Frontal cortex (tissue), 4 donors: Measurements from ENCODE around the gene TRIM61. TPM values are rescaled to one million over a fixed set of nuclear protein-coding genes. Genes with fewer than 3 reads are reported as not detected.
A peak's percentile ranks its signal among the peaks of the same experiment; 100 is the strongest.
"Not testable (repeated sequence)": the region's sequence is repeated elsewhere in the genome, so short reads cannot be mapped to it uniquely, and the experiment has no call there.

Experiments
- DNase-seq, 2 donors: peaks; one replicate each; pipeline ENCODE4 v3.0.0; 2012; ENCODE audit warnings: low spot score in 2 of 2
- FAIRE-seq: peaks from 2 replicates; lab custom pipeline; 2012; peaks lifted over from hg19 to GRCh38; lab: Jason Lieb, UNC
- total RNA-seq: library from RNA; depleted of rRNA; stranded (reverse); fragments of >200 nt; gene quantifications from one replicate; pipeline ENCODE4 v1.2.3, GENCODE V29; 2014
- donor health status: control.
- donor health status: control.
- donor health status: control.

TRIM61 gene
- total RNA-seq, 1 donor from 2014 or later: 1.6 TPM

DNA sequence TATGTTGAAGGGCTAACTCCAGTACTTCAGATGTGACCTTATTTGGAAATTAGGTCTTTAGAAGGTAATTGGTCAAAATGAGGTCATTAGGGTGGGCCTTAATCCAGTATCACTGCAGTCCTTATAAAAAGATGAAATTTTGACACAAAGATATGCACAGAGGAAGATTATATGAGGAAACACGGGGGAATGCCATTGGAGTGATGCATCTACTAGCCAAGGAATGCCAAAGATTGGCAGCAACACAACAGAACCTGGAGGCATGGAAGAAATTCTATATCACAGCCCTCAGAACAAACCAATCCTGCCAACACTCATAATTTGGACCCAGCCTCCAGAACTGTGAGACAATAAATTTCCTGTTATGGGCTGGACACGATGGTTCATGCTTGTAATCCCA lies 17.6 kb downstream of the TRIM61 start:
- DNase-seq (no peak), FAIRE-seq (no peak)

- not testable (repeated sequence) for DNase-seq, FAIRE-seq
Measured at GRCh38 chr4:164959421-164959820, 18.0 kb downstream of the TRIM61 start.

- DNase-seq (peak; percentile 44 to 63), FAIRE-seq (no peak)
Measured at GRCh38 chr4:164956766-164957643, 20.5 kb downstream of the TRIM61 start.

DNA sequence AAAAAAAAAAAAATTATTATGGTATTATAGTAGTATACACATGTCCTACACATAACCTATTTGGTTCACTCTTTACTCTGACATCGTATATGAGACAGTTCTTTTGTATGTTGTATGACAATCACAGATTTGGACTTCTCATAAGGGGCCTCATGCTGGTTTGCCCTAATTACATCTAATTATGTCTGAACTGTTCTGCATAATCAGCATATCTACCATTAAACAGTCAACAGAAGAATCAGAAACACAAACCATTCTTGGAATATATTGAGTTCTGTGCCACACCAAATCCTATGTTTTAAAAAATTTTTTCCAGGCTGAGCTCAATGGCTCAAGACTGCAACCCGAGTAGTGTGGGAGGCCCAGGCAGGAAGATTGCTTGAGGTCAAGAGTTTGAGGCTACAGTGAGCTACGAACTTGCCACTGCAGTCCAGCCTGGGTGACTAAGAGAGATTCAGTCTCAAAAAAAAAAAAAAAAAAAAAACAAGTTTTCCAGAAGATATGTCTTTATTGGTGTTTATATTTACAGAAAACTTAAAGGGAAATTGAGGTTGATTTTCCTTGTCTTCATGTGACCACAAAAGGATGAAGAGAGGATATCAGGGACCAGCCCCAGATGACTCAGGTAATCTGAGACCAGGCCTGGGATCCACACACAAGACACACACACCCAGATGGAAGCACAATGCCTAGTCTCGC lies 22.2 kb downstream of the TRIM61 start:
- DNase-seq (no peak), FAIRE-seq (no peak)

DNA sequence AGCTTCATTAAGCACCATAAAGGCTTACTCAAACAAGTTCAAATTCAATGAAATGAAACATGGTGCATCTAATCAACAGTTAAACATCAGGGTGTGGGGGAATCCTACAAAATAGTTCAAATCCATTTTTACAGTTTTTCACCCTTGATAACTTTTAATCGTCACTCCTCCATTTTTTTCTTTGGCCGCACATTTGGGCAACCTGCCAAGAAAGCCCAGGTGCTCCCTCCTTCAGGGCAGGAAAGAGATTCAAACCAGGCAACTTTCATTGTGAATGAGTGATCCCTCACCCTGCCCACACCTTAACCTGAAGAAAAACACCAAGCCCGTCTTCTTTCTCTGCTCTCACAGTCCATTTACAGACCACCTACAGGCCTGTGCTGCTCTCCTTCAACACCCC lies 24.9 kb downstream of the TRIM61 start:
- DNase-seq (no peak), FAIRE-seq (no peak)

GRCh38 chr4:164949448-164950143 lies 27.9 kb downstream of the TRIM61 start:
- no peak for DNase-seq

GRCh38 chr4:164948975-164949374 lies 28.5 kb downstream of the TRIM61 start:
- FAIRE-seq (no peak), DNase-seq (no peak)

More at GRCh38 chr4:164949448-164950143, 27.9 kb downstream of the TRIM61 start:
- no peak for FAIRE-seq

GRCh38 chr4:164948006-164948405 lies 29.5 kb downstream of the TRIM61 start:
- DNase-seq, FAIRE-seq: not testable (repeated sequence)

DNA sequence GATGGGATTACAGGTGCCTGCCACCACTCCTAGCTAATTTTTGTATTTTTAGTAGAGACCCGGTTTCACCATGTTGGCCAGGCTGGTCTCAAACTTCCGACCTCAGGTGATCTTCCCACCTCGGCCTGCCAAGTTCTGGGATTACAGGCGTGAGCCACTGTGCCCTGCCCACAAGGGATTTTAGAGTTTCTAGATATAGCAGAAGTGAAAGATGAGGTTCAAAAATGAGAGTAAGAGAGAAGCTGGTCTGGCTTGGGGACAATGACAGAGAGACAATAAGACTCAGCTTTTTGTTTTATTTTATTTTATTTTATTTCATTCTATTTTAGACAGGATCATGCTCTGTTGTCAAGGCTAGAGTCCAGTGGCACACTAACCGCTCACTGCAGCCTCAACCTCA lies 30.6 kb downstream of the TRIM61 start:
- DNase-seq (no peak), FAIRE-seq (no peak)

DNA sequence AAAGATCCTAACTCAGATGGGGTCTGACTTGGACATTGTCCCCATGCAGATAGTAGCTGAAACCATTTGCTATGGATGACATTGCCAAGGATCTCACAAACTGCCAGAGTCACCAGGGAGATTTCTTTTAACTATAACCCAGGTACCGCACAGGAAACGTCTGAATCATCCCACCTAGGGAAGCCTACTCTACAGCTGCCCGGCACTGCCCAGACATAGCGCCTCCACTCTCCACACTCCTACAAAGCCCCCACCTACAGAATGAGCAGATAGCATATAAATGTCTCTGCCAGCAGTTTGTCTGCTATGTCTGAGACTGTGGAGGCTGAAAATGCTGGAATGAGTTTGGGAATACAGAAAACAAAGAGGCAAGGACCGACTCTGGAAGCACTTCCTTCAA lies 32.3 kb downstream of the TRIM61 start:
- FAIRE-seq (no peak), DNase-seq (peak in 1 of 2 donors; percentile 18)

DNA sequence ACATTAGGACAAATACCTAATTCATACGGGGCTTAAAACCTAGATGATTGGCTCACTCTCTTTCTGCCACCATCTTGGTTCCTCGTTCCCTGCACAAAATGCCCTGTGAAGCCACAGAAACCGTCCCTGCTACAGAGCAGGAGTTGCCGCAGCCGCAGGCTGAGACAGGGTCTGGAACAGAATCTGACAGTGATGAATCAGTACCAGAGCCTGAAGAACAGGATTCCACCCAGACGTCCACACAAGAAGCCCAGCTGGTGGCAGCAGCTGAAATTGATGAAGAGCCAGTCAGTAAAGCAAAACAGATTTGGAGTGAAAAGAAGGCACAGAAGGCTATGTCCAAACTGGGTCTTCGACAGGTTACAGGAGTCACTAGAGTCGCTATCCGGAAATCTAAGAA lies 34.3 kb downstream of the TRIM61 start:
- FAIRE-seq (no peak), DNase-seq (no peak)

DNA sequence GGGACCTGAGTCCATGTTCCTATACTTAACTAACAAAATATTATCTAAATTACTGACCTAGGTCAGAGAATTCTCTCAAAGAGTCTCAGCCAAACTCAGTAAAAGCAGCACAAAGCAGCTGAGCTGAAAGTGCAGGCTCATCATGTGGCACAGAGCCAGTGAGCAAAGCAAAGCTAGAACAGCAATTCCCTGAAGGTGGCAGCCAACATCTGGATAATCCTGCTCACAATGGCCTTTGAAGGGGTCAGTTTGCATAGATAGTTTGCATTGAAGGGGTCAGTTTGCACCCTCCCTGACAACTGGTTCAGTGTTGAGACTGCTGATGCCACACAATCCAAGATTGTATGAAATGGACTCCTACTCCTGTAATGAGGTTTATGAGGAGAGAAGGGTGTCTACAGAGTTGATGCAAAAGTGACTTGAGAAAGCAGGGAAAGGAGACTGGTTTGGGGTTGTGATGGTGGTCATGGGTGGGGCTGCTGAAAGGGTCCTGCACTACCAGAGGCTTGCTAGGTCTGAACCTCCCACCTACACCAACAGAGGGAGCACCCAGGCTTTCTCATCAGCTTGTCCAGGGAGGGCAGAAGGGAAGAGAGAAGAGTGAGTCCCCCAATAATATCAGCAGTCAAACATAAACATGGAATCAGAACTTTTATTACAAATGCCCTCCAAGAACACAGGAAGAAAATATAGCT lies 39.7 kb downstream of the TRIM61 start:
- DNase-seq (no peak), FAIRE-seq (no peak)

DNA sequence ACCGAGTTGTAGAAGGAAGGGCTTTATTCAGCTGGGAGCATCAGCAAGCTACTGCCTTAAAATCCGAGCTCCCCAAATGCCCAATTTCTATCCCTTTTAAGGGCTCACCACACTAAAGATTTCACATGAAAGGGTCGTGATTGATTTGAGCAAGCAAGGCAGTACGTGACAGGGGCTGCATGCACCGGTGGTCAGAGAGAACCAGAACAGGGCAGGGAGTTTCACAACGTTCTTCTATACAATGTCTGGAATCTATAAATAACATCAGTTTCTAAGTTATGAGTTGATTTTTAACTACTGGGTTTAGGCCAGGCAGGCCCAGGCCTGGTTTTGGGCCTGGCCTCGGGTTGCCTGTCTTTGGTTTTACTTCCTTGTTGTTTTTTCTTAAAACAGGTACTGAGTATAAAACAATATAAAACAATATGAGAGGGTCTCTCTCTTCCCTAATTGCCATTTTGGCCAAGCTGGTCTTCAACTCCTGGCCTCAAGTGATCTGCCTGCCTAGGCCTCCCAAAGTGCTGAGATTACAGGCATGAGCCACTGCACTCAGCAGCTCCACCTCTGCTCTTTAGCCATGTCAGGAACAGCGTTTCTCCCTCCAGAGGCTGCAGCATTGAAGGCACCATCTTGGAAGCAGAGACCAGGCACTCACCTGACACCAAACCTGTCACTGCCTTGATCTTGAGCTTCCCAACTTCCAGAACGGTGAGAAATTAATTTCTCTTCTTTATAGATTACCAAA lies 41.4 kb downstream of the TRIM61 start:
- not testable (repeated sequence) for FAIRE-seq, DNase-seq

DNA sequence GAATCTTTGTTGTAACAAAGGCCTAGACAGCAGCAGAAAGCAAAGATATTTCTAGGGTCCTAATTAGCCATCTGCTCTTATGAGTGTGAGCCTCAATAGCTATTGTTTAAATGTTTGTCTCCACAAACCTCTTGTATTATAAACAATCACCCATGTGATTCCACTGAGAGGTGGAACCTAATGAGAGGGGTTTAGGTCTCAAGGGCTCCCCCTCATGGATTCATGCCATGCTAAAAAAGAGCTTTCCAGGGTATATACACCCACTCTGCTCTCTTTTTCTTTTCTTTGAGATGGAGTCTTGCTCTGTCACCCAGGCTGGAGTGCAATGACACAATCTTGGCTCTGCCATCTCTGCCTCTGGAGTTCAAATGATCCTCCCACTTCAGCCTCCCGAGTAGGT lies 42.1 kb downstream of the TRIM61 start:
- FAIRE-seq: no peak
- no peak for DNase-seq

DNA sequence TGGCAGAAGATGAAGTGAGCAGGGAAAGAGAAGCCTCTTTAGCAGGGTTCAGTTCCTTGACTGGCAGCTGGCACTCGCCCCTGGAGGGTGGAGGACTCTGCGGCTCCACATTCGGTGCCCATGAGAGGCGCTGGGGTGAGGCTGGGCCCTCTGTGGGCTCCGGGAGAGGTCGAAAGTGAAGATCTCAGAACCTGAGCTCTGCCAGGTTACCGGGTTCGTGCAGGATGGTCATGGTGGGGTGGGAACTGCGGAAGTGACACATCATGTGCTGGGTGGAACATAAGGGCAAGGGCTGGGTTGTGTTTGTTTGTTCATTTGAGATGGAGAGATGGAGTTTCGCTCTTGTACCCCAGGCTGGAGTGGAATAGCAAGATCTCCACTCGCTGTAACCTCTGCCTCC lies 44.2 kb downstream of the TRIM61 start:
- DNase-seq (no peak), FAIRE-seq (no peak)

- DNase-seq (no peak), FAIRE-seq (no peak)
Measured at GRCh38 chr4:164931551-164932324, 45.7 kb downstream of the TRIM61 start.

- FAIRE-seq (no peak), DNase-seq (no peak)
Measured at GRCh38 chr4:164930647-164931046, 46.8 kb downstream of the TRIM61 start.

DNA sequence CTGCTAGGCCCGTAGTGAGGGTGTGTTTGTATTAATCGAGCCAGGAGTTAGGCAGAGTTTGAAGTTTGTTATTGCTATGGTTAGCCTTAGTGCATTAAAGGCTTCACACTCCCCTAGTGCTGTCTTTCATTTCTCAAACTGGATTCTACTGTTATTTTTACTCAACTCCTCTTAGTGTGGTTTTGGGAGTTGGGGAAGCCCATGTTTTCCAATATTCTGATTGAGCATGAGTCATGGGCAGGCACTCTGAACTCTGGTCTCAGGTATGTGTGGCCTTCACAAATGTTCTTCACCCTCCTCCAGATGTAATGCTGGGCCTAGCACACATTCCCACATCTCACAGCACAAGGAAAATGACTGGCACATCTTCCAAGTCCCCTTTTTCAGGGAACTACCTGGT lies 50.4 kb downstream of the TRIM61 start:
- not testable (repeated sequence) for DNase-seq, FAIRE-seq
